Right lobe of liver (tissue), 6 donors: ENCODE data around the gene ZNF17. TPM values are rescaled to one million over a fixed set of nuclear protein-coding genes. Genes with fewer than 3 reads are reported as not detected.

Source experiments
- ATAC-seq, 4 donors: fragments of 200-7000 bp; cut with Tn5 transposase; one replicate each; pipeline ENCODE4 v1.9.1; 2020; ENCODE audit warnings: mild to moderate bottlenecking in 4 of 4, moderate library complexity in 4 of 4
- DNase-seq, 3 donors: peaks; one replicate each; pipeline ENCODE4 v3.0.0-alpha.2; 2020
- H3K27ac ChIP-seq, 3 donors: fragments of 200-600 bp; one replicate each; pipeline ENCODE4 v1.8.0; 2022
- H3K27me3 ChIP-seq, 2 donors: fragments of 200-600 bp; one replicate each; pipeline ENCODE4 v1.8.0; 2022
- H3K36me3 ChIP-seq, 4 donors: fragments of 200-600 bp; sonication (generic) in 1 of 4; one replicate each; pipeline versions ENCODE4 v1.5.1 to v1.8.0; 2017 to 2022; ENCODE audit warnings: control low read depth in 1 of 4
- H3K4me1 ChIP-seq, 4 donors: fragments of 200-600 bp; sonication (generic) in 1 of 4; one replicate each; pipeline versions ENCODE4 v1.5.1 to v1.8.0; 2017 to 2022; ENCODE audit warnings: control low read depth in 1 of 4
- H3K4me3 ChIP-seq, 3 donors: fragments of 200-600 bp; one replicate each; pipeline ENCODE4 v1.8.0; 2022
- H3K9me3 ChIP-seq, 4 donors: fragments of 200-600 bp; sonication (generic) in 1 of 4; one replicate each; pipeline versions ENCODE4 v1.5.1 to v1.8.0; 2017 to 2022; ENCODE audit warnings: control low read depth in 1 of 4
- POLR2A ChIP-seq: fragments of 450-650 bp; IDR thresholded peaks from one replicate; pipeline ENCODE4 v1.6.1; 2017; ENCODE audit warnings: antibody characterized with exemption, mild to moderate bottlenecking
- WGBS: methylation state at CpG from one replicate; pipeline ENCODE4 v1.1.6; 2018; ENCODE audit warnings: low coverage, low lambda C conversion rate; ENCODE audit not compliant: insufficient coverage; ENCODE audit errors: missing lambda C conversion rate; 5-methylcytosine and 5-hydroxymethylcytosine counted together
- intact Hi-C, 2 donors: fragments of 100-400 bp; cut with DNase I; formaldehyde crosslinking; loops; one replicate each; pipeline versions ENCODE4 v1.11.2 to v1.14.1; 2022
- long read RNA-seq: library from polyadenylated mRNA; unstranded; transcript quantifications from one replicate; pipeline ENCODE4 v2.0.0, GENCODE V29; 2019
- total RNA-seq, 6 experiments: library from RNA; depleted of rRNA in 2 of 6; stranded (reverse); fragments of >200 nt in 2 of 6; fragmentation: NEBNext Ultra II Directional in 3 of 6; extraction: Animal tissue kit (Norgen Biotek cat#: 25700) in 3 of 6; gene quantifications; one replicate each; pipeline versions ENCODE4 v1.1.0 to v1.2.4, GENCODE V29; 2016 to 2023
- TF ChIP-seq, protein P1 (sequence below), 4 donors: fragments of 200-600 bp in 3 of 4; fragments of 450-650 bp in 1 of 4; IDR thresholded peaks; one replicate each; pipeline versions ENCODE4 v1.5.1 to v1.8.0; 2016 to 2022; ENCODE audit warnings: antibody characterized with exemption in 4 of 4, mild to moderate bottlenecking in 2 of 4
- donor health status: DM: no; HTN: yes; CAD: no.
- donor health status: DM: no; HTN: no; CAD: no.
- donor health status: DM: no; HTN: no; CAD: no.
- donor health status: DM: no; HTN: yes; CAD: no.
- donor health status: DM: no; HTN: yes; CAD: no.

Gene ZNF17
- 1 to 10 TPM; 1.8 to 4.6 (median 3.4) TPM for total RNA-seq
- long read RNA-seq, partial matches to known transcripts: 0 of 1 reads
- long read RNA-seq, other reads (novel, unspliced or antisense): 0 of 1 reads

DNA sequence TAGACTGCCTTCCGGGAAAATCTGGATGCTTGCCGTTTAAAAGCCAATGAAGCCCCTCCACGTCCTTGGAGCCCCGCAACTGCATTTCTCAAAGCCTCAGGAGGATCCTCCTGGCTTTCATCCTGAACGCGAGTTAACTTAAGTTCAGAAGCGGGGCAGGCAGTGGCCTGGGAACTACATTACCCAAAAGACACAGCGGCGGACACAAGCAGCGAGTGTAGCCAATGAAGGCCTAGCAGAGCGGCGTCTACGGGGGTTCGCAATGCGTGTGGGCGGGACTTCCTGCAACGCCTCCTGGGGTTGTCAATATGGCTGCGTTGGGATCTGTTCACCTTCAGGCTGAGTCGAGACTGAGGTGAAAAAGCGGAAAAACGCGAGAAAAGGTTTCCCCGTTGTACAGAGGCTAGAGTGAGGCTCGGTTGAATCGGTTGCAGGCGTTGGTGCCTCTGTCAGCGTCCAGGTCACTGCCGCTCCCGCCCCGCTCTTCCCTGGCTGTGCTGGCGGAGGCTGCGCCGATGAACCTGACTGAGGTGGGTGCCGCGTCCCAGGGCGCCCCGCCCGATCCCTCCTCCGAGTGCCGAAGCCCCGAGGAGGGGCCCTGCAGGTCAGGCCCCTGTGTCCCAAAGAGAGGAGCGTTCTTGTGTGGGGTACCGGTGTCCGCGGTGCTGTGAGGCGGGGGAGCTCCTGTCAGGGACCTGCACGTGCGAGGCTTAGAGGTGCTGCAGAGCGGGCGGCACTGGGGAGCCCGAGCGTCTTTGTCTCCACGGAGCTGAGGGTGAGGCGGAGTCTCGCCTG lies at the start of gene ZNF17:
Gene ZNF17 (plus strand): TSS at position 285 of the 795 bp plus-strand sequence. CDS start 2,455 bp downstream, outside the sequence.
- DNase-seq (peak; percentile 94 to 97 (median 96)), ATAC-seq (peak; percentile 100)
- Histone ChIP-seq H3K27ac (peak within 1 kb of the TSS in 2 of 3 donors; percentile 17 to 37), H3K36me3 (peaks cover 0 to 5% (median 0%) of the 10 kb centered on the region in 4 donors), H3K4me3 (peak within 1 kb of the TSS; percentile 86 to 97 (median 93)), H3K4me1 (peaks cover 0 to 15% (median 2%) of the 10 kb centered on the region in 4 donors), H3K9me3 (no peaks in the 10 kb centered on the region), H3K27me3 (no peaks in the 10 kb centered on the region)
- under 1% methylated on average over 34 of the region's 55 CpGs for whole genome bisulfite sequencing
- intact Hi-C loops: no loop called here
- no peak for TF ChIP-seq POLR2A
- TF ChIP-seq, protein P1, sequence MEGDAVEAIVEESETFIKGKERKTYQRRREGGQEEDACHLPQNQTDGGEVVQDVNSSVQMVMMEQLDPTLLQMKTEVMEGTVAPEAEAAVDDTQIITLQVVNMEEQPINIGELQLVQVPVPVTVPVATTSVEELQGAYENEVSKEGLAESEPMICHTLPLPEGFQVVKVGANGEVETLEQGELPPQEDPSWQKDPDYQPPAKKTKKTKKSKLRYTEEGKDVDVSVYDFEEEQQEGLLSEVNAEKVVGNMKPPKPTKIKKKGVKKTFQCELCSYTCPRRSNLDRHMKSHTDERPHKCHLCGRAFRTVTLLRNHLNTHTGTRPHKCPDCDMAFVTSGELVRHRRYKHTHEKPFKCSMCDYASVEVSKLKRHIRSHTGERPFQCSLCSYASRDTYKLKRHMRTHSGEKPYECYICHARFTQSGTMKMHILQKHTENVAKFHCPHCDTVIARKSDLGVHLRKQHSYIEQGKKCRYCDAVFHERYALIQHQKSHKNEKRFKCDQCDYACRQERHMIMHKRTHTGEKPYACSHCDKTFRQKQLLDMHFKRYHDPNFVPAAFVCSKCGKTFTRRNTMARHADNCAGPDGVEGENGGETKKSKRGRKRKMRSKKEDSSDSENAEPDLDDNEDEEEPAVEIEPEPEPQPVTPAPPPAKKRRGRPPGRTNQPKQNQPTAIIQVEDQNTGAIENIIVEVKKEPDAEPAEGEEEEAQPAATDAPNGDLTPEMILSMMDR (IDR thresholded peaks at IDR 0.05): no peak

DNA sequence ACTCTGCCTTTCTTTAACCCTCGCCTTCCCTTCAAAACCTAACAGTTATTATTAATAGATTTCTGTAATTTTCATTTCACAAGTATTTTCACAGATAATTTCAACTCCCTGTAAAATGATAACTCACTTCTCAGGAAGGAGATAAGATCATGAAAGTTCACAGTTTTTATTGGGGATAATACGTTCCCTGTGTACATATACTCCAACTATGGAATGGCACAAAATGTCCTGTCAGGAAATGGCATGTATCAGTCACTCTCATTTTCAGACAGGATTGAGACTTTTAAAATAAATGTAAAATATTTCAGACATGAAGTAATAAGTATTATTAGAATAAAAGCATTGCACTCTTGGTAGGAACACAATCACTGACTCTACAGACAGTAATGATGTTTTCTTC lies 48.5 kb upstream of the ZNF17 start:
- 58% methylated on average over 2 of the region's 2 CpGs for WGBS
- intact Hi-C loops: no loop called here
- peaks cover 0 to 5% (median 2%) of the 10 kb centered on the region in 4 donors for H3K9me3 ChIP-seq
- H3K27ac ChIP-seq: peak overlapping the region; percentile 69 to 94 (median 91)
- peaks cover 0 to 4% (median 0%) of the 10 kb centered on the region in 4 donors for H3K36me3 ChIP-seq
- H3K4me1 ChIP-seq: peaks cover 0 to 5% (median 2%) of the 10 kb centered on the region in 4 donors
- no peak for TF ChIP-seq POLR2A
- TF ChIP-seq, protein P1 (IDR thresholded peaks at IDR 0.05): no peak
- DNase-seq: no peak
- ATAC-seq: no peak
- H3K4me3 ChIP-seq: peak overlapping the region in 2 of 3 donors; percentile 78 to 86
- no peaks in the 10 kb centered on the region for H3K27me3 ChIP-seq

DNA sequence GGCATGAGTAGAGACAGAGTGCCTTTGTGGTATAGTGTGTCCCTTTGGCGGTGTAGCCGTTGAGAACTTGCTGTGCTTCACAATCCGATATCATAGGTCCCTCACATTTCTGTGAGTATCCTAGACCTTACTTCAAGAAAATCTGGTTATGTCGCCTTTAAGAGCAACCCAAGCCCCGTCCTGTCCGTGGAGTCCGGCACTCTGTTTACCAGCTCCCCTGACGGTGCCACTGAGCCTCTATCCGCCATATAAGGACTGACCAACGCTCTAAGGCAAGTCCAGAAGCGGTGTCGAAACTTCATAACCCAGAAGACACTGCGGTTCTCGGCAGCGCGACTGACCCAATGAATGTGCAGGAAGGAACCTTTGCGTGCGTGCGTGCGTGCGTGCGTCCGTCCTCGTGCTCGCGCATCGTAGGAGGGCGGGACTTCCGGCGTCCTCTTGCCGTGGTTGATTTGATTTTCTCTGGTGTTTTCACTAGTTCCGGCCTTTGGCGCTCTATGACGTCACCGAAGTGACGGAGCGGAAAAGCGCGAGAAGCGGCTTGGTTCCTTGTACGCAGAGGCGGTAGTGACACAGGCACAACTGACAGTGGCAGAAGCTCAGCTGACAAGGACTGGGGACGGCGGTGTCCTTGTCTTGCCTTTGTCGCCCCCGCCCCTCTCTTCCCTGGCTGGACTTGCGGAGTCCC lies 47.8 kb upstream of the ZNF17 start, which contains the start of the genes TRAPPC2B and ZNF547:
Gene TRAPPC2B (plus strand): TSS at position 555 of the 691 bp plus-strand sequence. CDS start 1,283 bp downstream, outside the sequence.
Gene ZNF547 (plus strand): TSS at position 555 of the 691 bp plus-strand sequence. CDS start 5,005 bp downstream, outside the sequence.
- DNase-seq (peak; percentile 97 to 99 (median 98)), ATAC-seq (peak; percentile 94 to 99 (median 96))
- H3K4me3 ChIP-seq: peak within 1 kb of the TSS; percentile 78 to 86 (median 82)
- TF ChIP-seq, protein P1 (IDR thresholded peaks at IDR 0.05): no peak
- peak; percentile 65 for TF ChIP-seq POLR2A
- peak within 1 kb of the TSS; percentile 91 to 94 (median 93) for H3K27ac ChIP-seq
- intact Hi-C loops: no loop called here
- H3K9me3 ChIP-seq: no peaks in the 10 kb centered on the region
- WGBS: 4% methylated on average over 27 of the region's 47 CpGs
- no peaks in the 10 kb centered on the region for H3K36me3 ChIP-seq
- peaks cover 0 to 5% (median 2%) of the 10 kb centered on the region in 4 donors for H3K4me1 ChIP-seq
- H3K27me3 ChIP-seq: no peaks in the 10 kb centered on the region

DNA sequence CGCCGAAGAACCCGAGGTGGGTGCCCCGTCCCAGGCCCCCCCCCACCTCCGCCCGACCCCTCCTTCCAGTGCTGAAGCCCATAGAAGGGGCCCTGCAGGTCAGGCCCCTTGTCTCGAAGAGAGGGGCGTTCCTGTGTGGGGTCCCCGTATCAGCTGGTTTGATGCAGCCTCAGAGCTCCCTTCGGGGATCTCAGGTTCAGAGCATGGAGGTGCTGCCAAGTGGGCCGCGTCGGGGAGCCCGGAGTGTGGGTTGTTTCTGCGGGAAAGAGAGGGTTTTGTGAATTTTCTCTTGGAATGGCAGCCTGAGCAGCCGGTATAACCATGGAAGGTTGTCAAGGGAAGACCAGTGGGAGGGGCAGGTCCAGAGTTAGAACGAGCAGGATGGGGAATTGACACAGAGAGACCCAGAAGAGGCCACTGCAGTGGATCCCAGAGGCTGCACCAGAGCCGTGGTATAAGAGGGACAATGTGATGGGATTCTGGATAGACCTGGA lies 47.2 kb upstream of the ZNF17 start:
- 0% methylated on average over 12 of the region's 18 CpGs for WGBS
- Histone ChIP-seq H3K4me3 (peak overlapping the region; percentile 78 to 86 (median 82)), H3K27ac (peak overlapping the region; percentile 91 to 94 (median 93)), H3K27me3 (no peaks in the 10 kb centered on the region), H3K36me3 (no peaks in the 10 kb centered on the region), H3K9me3 (no peaks in the 10 kb centered on the region), H3K4me1 (peaks cover 0 to 5% (median 2%) of the 10 kb centered on the region in 4 donors)
- no peak for DNase-seq
- no peak for TF ChIP-seq POLR2A
- TF ChIP-seq, protein P1 (IDR thresholded peaks at IDR 0.05): no peak
- intact Hi-C loops: no loop called here
- ATAC-seq: peak in 1 of 4 donors; percentile 4
